Uterus (tissue), 2 donors: ENCODE measurements around the gene IL36RN.

Experiments used
- CTCF ChIP-seq, 4 experiments: fragments of 200-600 bp in 2 of 4; fragments of 450-650 bp in 2 of 4; sonication (generic) in 2 of 4; IDR thresholded peaks; one replicate each; pipeline ENCODE4 v1.5.1; 2016 to 2019; ENCODE audit warnings: antibody characterized with exemption in 4 of 4, mild to moderate bottlenecking in 2 of 4, moderate library complexity in 1 of 4
- POLR2A ChIP-seq, 2 donors: fragments of 450-650 bp; IDR thresholded peaks; one replicate each; pipeline ENCODE4 v1.6.1; 2016; ENCODE audit warnings: antibody characterized with exemption in 2 of 2, mild to moderate bottlenecking in 1 of 2, moderate library complexity in 1 of 2

DNA sequence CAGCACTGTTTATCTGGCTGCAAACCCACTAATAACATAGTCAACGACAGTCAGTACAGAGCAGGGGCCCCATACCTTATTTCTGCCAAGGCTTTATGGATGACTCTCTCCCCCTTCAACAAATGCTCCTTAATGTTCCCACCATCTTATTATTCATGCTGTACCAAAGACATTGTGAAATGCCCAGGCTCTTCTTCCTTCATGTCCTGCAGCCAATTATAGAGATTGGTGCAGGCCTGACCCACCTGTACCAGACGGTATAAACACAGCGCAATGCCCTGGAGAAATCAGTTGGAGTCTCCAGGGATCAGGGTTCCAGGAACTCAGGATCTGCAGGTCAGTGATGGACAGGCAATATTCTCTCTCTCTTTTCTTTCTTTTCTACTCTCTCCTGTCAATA lies 8.7 kb downstream of the IL36RN start, which contains the start of gene IL1F10:
- no peak for TF ChIP-seq CTCF (IDR thresholded peaks at IDR 0.05)
- TF ChIP-seq POLR2A (IDR thresholded peaks at IDR 0.05), result no peak
